PC-9 (cell line): ENCODE data around the gene CLMN.

Experiments used
- EZH2 ChIP-seq: fragments of 200-600 bp; sonication (generic); IDR thresholded peaks from 2 replicates; pipeline ENCODE4 v1.8.0; 2017; ENCODE audit warnings: antibody characterized with exemption, low read depth
- TF ChIP-seq, protein P1 (sequence below): fragments of 200-600 bp; sonication (generic); conservative IDR thresholded peaks from 2 replicates; pipeline ENCODE4 v1.6.1; 2017; ENCODE audit warnings: mixed run types, antibody characterized with exemption, mild to moderate bottlenecking, moderate library complexity

DNA sequence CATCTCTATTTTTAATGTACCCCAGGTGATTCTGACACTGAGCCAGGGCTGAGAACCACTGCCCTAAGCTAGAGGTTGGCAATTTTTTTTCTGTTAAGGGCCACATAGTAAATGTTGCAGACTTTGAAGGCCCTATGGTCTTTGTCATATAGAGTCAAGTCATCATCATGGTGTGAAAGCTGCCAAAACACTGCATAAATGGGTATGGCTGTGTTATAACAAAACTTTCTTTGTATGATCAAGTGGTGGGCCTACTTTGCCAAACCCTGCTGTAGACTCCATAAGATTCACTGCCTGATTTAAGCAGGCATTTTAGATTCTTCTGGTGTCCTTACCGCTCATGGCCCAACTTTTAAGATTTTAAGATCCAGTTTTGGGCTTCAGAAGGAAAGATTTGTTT is 76.8 kb downstream of the CLMN start:
- TF ChIP-seq, protein P1, sequence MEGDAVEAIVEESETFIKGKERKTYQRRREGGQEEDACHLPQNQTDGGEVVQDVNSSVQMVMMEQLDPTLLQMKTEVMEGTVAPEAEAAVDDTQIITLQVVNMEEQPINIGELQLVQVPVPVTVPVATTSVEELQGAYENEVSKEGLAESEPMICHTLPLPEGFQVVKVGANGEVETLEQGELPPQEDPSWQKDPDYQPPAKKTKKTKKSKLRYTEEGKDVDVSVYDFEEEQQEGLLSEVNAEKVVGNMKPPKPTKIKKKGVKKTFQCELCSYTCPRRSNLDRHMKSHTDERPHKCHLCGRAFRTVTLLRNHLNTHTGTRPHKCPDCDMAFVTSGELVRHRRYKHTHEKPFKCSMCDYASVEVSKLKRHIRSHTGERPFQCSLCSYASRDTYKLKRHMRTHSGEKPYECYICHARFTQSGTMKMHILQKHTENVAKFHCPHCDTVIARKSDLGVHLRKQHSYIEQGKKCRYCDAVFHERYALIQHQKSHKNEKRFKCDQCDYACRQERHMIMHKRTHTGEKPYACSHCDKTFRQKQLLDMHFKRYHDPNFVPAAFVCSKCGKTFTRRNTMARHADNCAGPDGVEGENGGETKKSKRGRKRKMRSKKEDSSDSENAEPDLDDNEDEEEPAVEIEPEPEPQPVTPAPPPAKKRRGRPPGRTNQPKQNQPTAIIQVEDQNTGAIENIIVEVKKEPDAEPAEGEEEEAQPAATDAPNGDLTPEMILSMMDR, result no peak
- no peak for TF ChIP-seq EZH2
